22Rv1 (cell line): ENCODE data around the gene AQP7.

Experiments used
- CTCF ChIP-seq: fragments of 450-650 bp; IDR thresholded peaks from 2 replicates; pipeline ENCODE4 v1.5.1; 2017; ENCODE audit warnings: mild to moderate bottlenecking
- ZFX ChIP-seq: fragments of 450-650 bp; IDR thresholded peaks from 2 replicates; pipeline ENCODE4 v1.6.1; 2017; ENCODE audit warnings: antibody characterized with exemption, borderline replicate concordance

GRCh38 chr9:33374190-33374589, 28.2 kb downstream of the AQP7 start:
- no peak for TF ChIP-seq CTCF
- no peak for TF ChIP-seq ZFX
